Measurements from ENCODE around the gene MAN2B1.

MAN2B1 gene

GRCh38 chr19:12606796-12607195 is 59.7 kb downstream of the MAN2B1 start:
- DNase-seq (ENCODE audit: extremely low spot score): no peak
- TF ChIP-seq CTBP1 (IDR thresholded peaks at IDR 0.05; ENCODE audit: borderline replicate concordance) (no peak), HDGF (IDR thresholded peaks at IDR 0.05; ENCODE audit: borderline replicate concordance) (no peak), ZNF384 (IDR thresholded peaks at IDR 0.05) (no peak), NFRKB (IDR thresholded peaks at IDR 0.05) (no peak)
- ChIA-PET CTCF (no interaction called here), POLR2A (no interaction called here)

- POLR2A ChIA-PET: interaction anchor here (1.1 kb wide), 1 partner anchor 77 kb away, joined by 3 read pairs; no protein-coding TSS in a partner anchor
- TF ChIP-seq SP1 (IDR thresholded peaks at IDR 0.05) (no peak), ARNT (IDR thresholded peaks at IDR 0.05) (no peak), FOXA1 (IDR thresholded peaks at IDR 0.05) (no peak), SUZ12 (IDR thresholded peaks at IDR 0.05) (no peak), HDGF (IDR thresholded peaks at IDR 0.05; ENCODE audit: borderline replicate concordance) (no peak), NFRKB (IDR thresholded peaks at IDR 0.05) (no peak), FOXK2 (IDR thresholded peaks at IDR 0.05) (no peak), LEF1 (IDR thresholded peaks at IDR 0.05; ENCODE audit: borderline replicate concordance) (no peak), FOXM1 (IDR thresholded peaks at IDR 0.05; ENCODE audit: borderline replicate concordance) (no peak), TARDBP (IDR thresholded peaks at IDR 0.05) (no peak), PKNOX1 (IDR thresholded peaks at IDR 0.05) (no peak), BHLHE40 (IDR thresholded peaks at IDR 0.05; ENCODE audit: borderline replicate concordance) (no peak), CTBP1 (IDR thresholded peaks at IDR 0.05; ENCODE audit: borderline replicate concordance) (no peak), ELF4 (IDR thresholded peaks at IDR 0.05) (no peak), ZNF384 (IDR thresholded peaks at IDR 0.05) (no peak), L3MBTL2 (conservative IDR thresholded peaks at IDR 0.05) (no peak)
- DNase-seq (ENCODE audit: extremely low spot score): no peak
- CTCF ChIA-PET: interaction anchor here (0.7 kb wide), 1 partner anchor 39 kb away, joined by 3 read pairs; no protein-coding TSS in a partner anchor
Measured at GRCh38 chr19:12603714-12604113, 62.8 kb downstream of the MAN2B1 start.

- DNase-seq (ENCODE audit: extremely low spot score): no peak
- CTCF ChIA-PET: no interaction called here
- POLR2A ChIA-PET: no interaction called here
- TF ChIP-seq SP1 (IDR thresholded peaks at IDR 0.05) (no peak), L3MBTL2 (conservative IDR thresholded peaks at IDR 0.05) (no peak), ELF4 (IDR thresholded peaks at IDR 0.05) (no peak), CTBP1 (IDR thresholded peaks at IDR 0.05; ENCODE audit: borderline replicate concordance) (no peak), NFRKB (IDR thresholded peaks at IDR 0.05) (no peak), FOXA1 (IDR thresholded peaks at IDR 0.05) (no peak), ZNF384 (IDR thresholded peaks at IDR 0.05) (no peak), ARNT (IDR thresholded peaks at IDR 0.05) (no peak), HDGF (IDR thresholded peaks at IDR 0.05; ENCODE audit: borderline replicate concordance) (no peak), SUZ12 (IDR thresholded peaks at IDR 0.05) (no peak), LEF1 (IDR thresholded peaks at IDR 0.05; ENCODE audit: borderline replicate concordance) (no peak), FOXK2 (IDR thresholded peaks at IDR 0.05) (no peak), FOXM1 (IDR thresholded peaks at IDR 0.05; ENCODE audit: borderline replicate concordance) (no peak), BHLHE40 (IDR thresholded peaks at IDR 0.05; ENCODE audit: borderline replicate concordance) (no peak), PKNOX1 (IDR thresholded peaks at IDR 0.05) (no peak), TARDBP (IDR thresholded peaks at IDR 0.05) (no peak)
Measured at GRCh38 chr19:12597594-12597993, 68.9 kb downstream of the MAN2B1 start.

- no peak for TF ChIP-seq L3MBTL2 (conservative IDR thresholded peaks at IDR 0.05)
- no peak for TF ChIP-seq HDGF (IDR thresholded peaks at IDR 0.05; ENCODE audit: borderline replicate concordance)
- TF ChIP-seq CTBP1 (IDR thresholded peaks at IDR 0.05; ENCODE audit: borderline replicate concordance): no peak
- no peak for TF ChIP-seq PKNOX1 (IDR thresholded peaks at IDR 0.05)
- TF ChIP-seq FOXA1 (IDR thresholded peaks at IDR 0.05): no peak
- TF ChIP-seq FOXK2 (IDR thresholded peaks at IDR 0.05): no peak
- no peak for TF ChIP-seq ZNF384 (IDR thresholded peaks at IDR 0.05)
- TF ChIP-seq TARDBP (IDR thresholded peaks at IDR 0.05): no peak
- TF ChIP-seq FOXM1 (IDR thresholded peaks at IDR 0.05; ENCODE audit: borderline replicate concordance): no peak
- TF ChIP-seq NFRKB (IDR thresholded peaks at IDR 0.05): no peak
- no peak for TF ChIP-seq SUZ12 (IDR thresholded peaks at IDR 0.05)
- TF ChIP-seq BHLHE40 (IDR thresholded peaks at IDR 0.05; ENCODE audit: borderline replicate concordance): no peak
- TF ChIP-seq ARNT (IDR thresholded peaks at IDR 0.05): no peak
- TF ChIP-seq SP1 (IDR thresholded peaks at IDR 0.05): no peak
- TF ChIP-seq ELF4 (IDR thresholded peaks at IDR 0.05): no peak
- TF ChIP-seq LEF1 (IDR thresholded peaks at IDR 0.05; ENCODE audit: borderline replicate concordance): no peak
- no peak for DNase-seq (ENCODE audit: extremely low spot score)
- CTCF ChIA-PET: no interaction called here
- POLR2A ChIA-PET: no interaction called here
Measured at GRCh38 chr19:12596927-12597548, 69.5 kb downstream of the MAN2B1 start.

All from HEK293T (cell line).